ENCODE results near the gene SELENOS. TPM values are rescaled to one million over a fixed set of nuclear protein-coding genes. Genes with fewer than 3 reads are reported as not detected.

SELENOS gene
- polyA plus RNA-seq, 3 donors = 40.2 to 70.2 (median 51.6) TPM

- Histone ChIP-seq H3K9me3 (replicated peaks in 1 of 2; ENCODE audit: control insufficient read depth in 1 of 2, insufficient read depth in 1 of 2, low read length in 2 of 2) (no peaks in the 10 kb centered on the region), H3K4me1 (ENCODE audit: control insufficient read depth in 1 of 2, insufficient read depth in 2 of 2, low read length in 2 of 2) (peaks cover 17 to 19% of the 10 kb centered on the region in 2 donors), H4K20me1 (ENCODE audit: insufficient read depth, low read length) (peaks cover 9% of the 10 kb centered on the region), H2AFZ (ENCODE audit: insufficient read depth, low read depth, low read length, poor library complexity, severe bottlenecking) (no peak overlapping the region), H3K9ac (ENCODE audit: insufficient read depth, low read length, poor library complexity, severe bottlenecking) (no peak overlapping the region), H3K4me3 (replicated peaks in 1 of 3; ENCODE audit: low read depth in 2 of 3, low read length in 3 of 3) (no peak overlapping the region), H3K4me2 (replicated peaks; ENCODE audit: extremely low read depth, low read length, poor library complexity, severe bottlenecking) (no peak overlapping the region), H3K27me3 (ENCODE audit: control insufficient read depth in 2 of 2, insufficient read depth in 2 of 2, low read length in 2 of 2) (peaks cover 0 to 6% of the 10 kb centered on the region in 2 donors), H3K27ac (ENCODE audit: low read depth in 1 of 2, low read length in 2 of 2) (no peak overlapping the region), H3K79me2 (ENCODE audit: insufficient read depth, low read length) (peaks cover 23% of the 10 kb centered on the region), H3K36me3 (replicated peaks in 1 of 2; ENCODE audit: control insufficient read depth in 1 of 2, insufficient read depth in 2 of 2, low read length in 2 of 2) (no peaks in the 10 kb centered on the region)
- H3K27ac Mint-ChIP-seq = no peak overlapping the region
- peaks cover 0 to 3% of the 10 kb centered on the region in 2 donors for H3K36me3 Mint-ChIP-seq
- peaks cover 23% of the 10 kb centered on the region for H3K4me1 Mint-ChIP-seq
- whole genome bisulfite sequencing (ENCODE audit: insufficient coverage) = 90% methylated on average over 1 of the region's 5 CpGs
- H3K9me3 Mint-ChIP-seq = no peaks in the 10 kb centered on the region
- peak overlapping the region in 1 of 2 donors; percentile 26 for H3K4me3 Mint-ChIP-seq
- DNase-seq = no peak
- intact Hi-C loops (cut with micrococcal nuclease) = loop anchor here (5.0 to 10.0 kb wide), 3 partner anchors 238 to 340 kb away; partner anchors contain the start of gene LRRK1 (in 1 of the 2)
- H3K27me3 Mint-ChIP-seq (ENCODE audit: low read depth in 3 of 3) = peaks cover 7 to 21% (median 17%) of the 10 kb centered on the region in 3 donors
- TF ChIP-seq CTCF (IDR thresholded peaks at IDR 0.05) = no peak
Observed at GRCh38 chr15:101255051-101255395, 22.3 kb downstream of the SELENOS start.

- Histone ChIP-seq H4K20me1 (ENCODE audit: insufficient read depth, low read length) (peaks cover 16% of the 10 kb centered on the region), H3K4me1 (ENCODE audit: control insufficient read depth in 1 of 2, insufficient read depth in 2 of 2, low read length in 2 of 2) (peaks cover 23 to 25% of the 10 kb centered on the region in 2 donors), H3K36me3 (replicated peaks in 1 of 2; ENCODE audit: control insufficient read depth in 1 of 2, insufficient read depth in 2 of 2, low read length in 2 of 2) (no peaks in the 10 kb centered on the region), H3K4me2 (replicated peaks; ENCODE audit: extremely low read depth, low read length, poor library complexity, severe bottlenecking) (no peak overlapping the region), H3K27me3 (ENCODE audit: control insufficient read depth in 2 of 2, insufficient read depth in 2 of 2, low read length in 2 of 2) (peaks cover 0 to 6% of the 10 kb centered on the region in 2 donors), H3K4me3 (replicated peaks in 1 of 3; ENCODE audit: low read depth in 2 of 3, low read length in 3 of 3) (no peak overlapping the region), H3K9me3 (replicated peaks in 1 of 2; ENCODE audit: control insufficient read depth in 1 of 2, insufficient read depth in 1 of 2, low read length in 2 of 2) (no peaks in the 10 kb centered on the region), H2AFZ (ENCODE audit: insufficient read depth, low read depth, low read length, poor library complexity, severe bottlenecking) (no peak overlapping the region), H3K27ac (ENCODE audit: low read depth in 1 of 2, low read length in 2 of 2) (no peak overlapping the region), H3K9ac (ENCODE audit: insufficient read depth, low read length, poor library complexity, severe bottlenecking) (no peak overlapping the region), H3K79me2 (ENCODE audit: insufficient read depth, low read length) (peaks cover 30% of the 10 kb centered on the region)
- Mint-ChIP-seq H3K4me3 (peak overlapping the region in 1 of 2 donors; percentile 35), H3K4me1 (peaks cover 29% of the 10 kb centered on the region), H3K27me3 (ENCODE audit: low read depth in 3 of 3) (peaks cover 7 to 17% (median 14%) of the 10 kb centered on the region in 3 donors), H3K36me3 (peaks cover 2 to 5% of the 10 kb centered on the region in 2 donors), H3K9me3 (no peaks in the 10 kb centered on the region), H3K27ac (no peak overlapping the region)
- 98% methylated on average over 6 of the region's 11 CpGs for WGBS (ENCODE audit: insufficient coverage)
- DNase-seq = no peak
- no peak for TF ChIP-seq CTCF (IDR thresholded peaks at IDR 0.05)
- intact Hi-C loops (cut with micrococcal nuclease) = loop anchor here (5.0 to 10.0 kb wide), 6 partner anchors 37 to 340 kb away; partner anchors contain the start of gene LRRK1 (in 1 of the 2)
Observed at GRCh38 chr15:101254157-101255050, 22.9 kb downstream of the SELENOS start.
